IMR-90 (cell line): ENCODE results near the gene CUEDC2. TPM values are rescaled to one million over a fixed set of nuclear protein-coding genes. Genes with fewer than 3 reads are reported as not detected.

Experiments
- ATAC-seq: fragments of 200-7000 bp; cut with Tn5 transposase; 2 replicates; pipeline ENCODE4 v1.9.1; 2020; ENCODE audit warnings: low read depth, mild to moderate bottlenecking, moderate library complexity
- BruUV-seq: library from RNA; stranded (reverse); fragments of 400-500 nt; replicated peaks from 2 replicates; lab custom pipeline; 2021; lab: Mats Ljungman, UMichigan
- CTCF ChIA-PET: fragments of 300-600 bp; formaldehyde crosslinking; extraction: SDS; loops from one replicate; lab custom pipeline; 2021; ENCODE audit warnings: antibody characterized with exemption; lab: Yijun Ruan, JAX
- POLR2A ChIA-PET: fragments of 300-600 bp; sonication (Branson Sonifier 250); formaldehyde crosslinking; loops from one replicate; lab custom pipeline; 2022; ENCODE audit warnings: antibody characterized with exemption; ENCODE audit not compliant: unreplicated experiment; lab: Charles Lee
- DNase-seq: peaks from one replicate; pipeline ENCODE4 v3.0.0; 2013
- H2AFZ ChIP-seq: replicated peaks from 2 replicates; pipeline ENCODE3; 2013; ENCODE audit warnings: low read length, mild to moderate bottlenecking; ENCODE audit not compliant: poor library complexity
- H2AK5ac ChIP-seq: 2 replicates; pipeline ENCODE4 v1.6.1; 2013; ENCODE audit warnings: low read depth, low read length, inconsistent platforms
- H2AK9ac ChIP-seq: replicated peaks from 2 replicates; pipeline ENCODE3; 2013; ENCODE audit warnings: mild to moderate bottlenecking, low read depth, low read length, moderate library complexity; ENCODE audit not compliant: poor library complexity
- H2BK120ac ChIP-seq: 2 replicates; pipeline ENCODE4 v1.6.1; 2013; ENCODE audit warnings: low read depth, low read length, inconsistent platforms
- H2BK15ac ChIP-seq: 3 replicates; pipeline ENCODE4 v1.6.1; 2013; ENCODE audit warnings: low read depth, low read length, inconsistent platforms
- H2BK20ac ChIP-seq: 2 replicates; pipeline ENCODE4 v1.6.1; 2013; ENCODE audit warnings: low read depth, mild to moderate bottlenecking, inconsistent platforms, low read length, moderate library complexity
- H2BK5ac ChIP-seq: 2 replicates; pipeline ENCODE4 v1.6.1; 2013; ENCODE audit warnings: mild to moderate bottlenecking, low read depth, low read length, inconsistent platforms; ENCODE audit not compliant: poor library complexity, severe bottlenecking
- H3K14ac ChIP-seq: replicated peaks from 2 replicates; pipeline ENCODE4 v1.6.1; 2013; ENCODE audit warnings: low read depth, low read length, inconsistent platforms
- H3K18ac ChIP-seq: 2 replicates; pipeline ENCODE4 v1.6.1; 2013; ENCODE audit warnings: low read depth, low read length, control low read depth
- H3K23ac ChIP-seq: 2 replicates; pipeline ENCODE4 v1.6.1; 2013; ENCODE audit warnings: low read depth, low read length, inconsistent platforms
- H3K27ac ChIP-seq: 2 replicates; pipeline ENCODE4 v1.5.1; 2013; ENCODE audit warnings: mild to moderate bottlenecking, control low read depth, low read length; ENCODE audit not compliant: insufficient read depth
- H3K27me3 ChIP-seq: 2 replicates; pipeline ENCODE4 v1.6.1; 2013; ENCODE audit warnings: low read length; ENCODE audit not compliant: control insufficient read depth, insufficient read depth
- H3K36me3 ChIP-seq: 2 replicates; pipeline ENCODE4 v1.6.1; 2013; ENCODE audit warnings: low read length, mixed read lengths; ENCODE audit not compliant: control insufficient read depth, insufficient read depth
- H3K4ac ChIP-seq: 2 replicates; pipeline ENCODE4 v1.6.1; 2013; ENCODE audit warnings: low read depth, low read length, inconsistent platforms
- H3K4me1 ChIP-seq: 2 replicates; pipeline ENCODE4 v1.6.1; 2013; ENCODE audit warnings: low read length, mixed read lengths; ENCODE audit not compliant: control insufficient read depth, insufficient read depth
- H3K4me2 ChIP-seq: 2 replicates; pipeline ENCODE4 v1.6.1; 2013; ENCODE audit warnings: low read depth, mild to moderate bottlenecking, control low read depth, low read length, moderate library complexity
- H3K4me3 ChIP-seq: 2 replicates; pipeline ENCODE4 v1.5.1; 2013; ENCODE audit warnings: low read depth, mild to moderate bottlenecking, control low read depth, low read length, moderate library complexity; ENCODE audit not compliant: insufficient read depth
- H3K56ac ChIP-seq: 2 replicates; pipeline ENCODE4 v1.6.1; 2013; ENCODE audit warnings: low read length, inconsistent platforms; ENCODE audit not compliant: insufficient read depth; ENCODE audit errors: extremely low read depth
- H3K79me1 ChIP-seq, 2 experiments: 2 replicates each; pipeline ENCODE4 v1.6.1; 2013; ENCODE audit warnings: low read length in 2 of 2, inconsistent platforms in 1 of 2, low read depth in 1 of 2
- H3K9ac ChIP-seq: 2 replicates; pipeline ENCODE4 v1.6.1; 2013; ENCODE audit warnings: low read depth, low read length, control low read depth
- H3K9me1 ChIP-seq: 2 replicates; pipeline ENCODE4 v1.6.1; 2013; ENCODE audit warnings: low read length, inconsistent platforms; ENCODE audit not compliant: insufficient read depth
- H3K9me3 ChIP-seq: 2 replicates; pipeline ENCODE4 v1.6.1; 2013; ENCODE audit warnings: low read length; ENCODE audit not compliant: control insufficient read depth, insufficient read depth
- H4K20me1 ChIP-seq: 2 replicates; pipeline ENCODE4 v1.6.1; 2013; ENCODE audit warnings: low read length, inconsistent platforms; ENCODE audit not compliant: insufficient read depth
- H4K5ac ChIP-seq: 2 replicates; pipeline ENCODE4 v1.6.1; 2013; ENCODE audit warnings: mild to moderate bottlenecking, low read depth, low read length, control low read depth
- H4K8ac ChIP-seq, 2 experiments: 2 replicates each; pipeline ENCODE4 v1.6.1; 2013; ENCODE audit warnings: low read depth in 2 of 2, low read length in 2 of 2, control low read depth in 1 of 2, inconsistent platforms in 1 of 2
- H4K91ac ChIP-seq: 2 replicates; pipeline ENCODE4 v1.6.1; 2013; ENCODE audit warnings: low read depth, low read length, inconsistent platforms; ENCODE audit not compliant: insufficient read depth
- BHLHE40 ChIP-seq: fragments of 150-350 bp; IDR thresholded peaks from 2 replicates; pipeline ENCODE4 v1.6.1; 2016; ENCODE audit warnings: mild to moderate bottlenecking, low read depth, low read length
- MAZ ChIP-seq: IDR thresholded peaks from 2 replicates; pipeline ENCODE4 v1.6.1; 2012; ENCODE audit warnings: low read depth, mild to moderate bottlenecking, low read length, improper control_type of control experiment, moderate library complexity, borderline replicate concordance
- NFE2L2 ChIP-seq: fragments of 150-350 bp; IDR thresholded peaks from 2 replicates; pipeline ENCODE4 v1.6.1; 2016; ENCODE audit warnings: low read depth, mild to moderate bottlenecking, low read length
- POLR2A ChIP-seq: IDR thresholded peaks from 2 replicates; pipeline ENCODE4 v1.6.1; 2012; ENCODE audit warnings: mild to moderate bottlenecking, low read depth, low read length
- RFX5 ChIP-seq: IDR thresholded peaks from 2 replicates; pipeline ENCODE4 v1.8.0; 2012; ENCODE audit warnings: low read depth, mild to moderate bottlenecking, low read length, moderate library complexity
- USF2 ChIP-seq: fragments of 150-350 bp; IDR thresholded peaks from 2 replicates; pipeline ENCODE4 v1.6.1; 2017; ENCODE audit warnings: mild to moderate bottlenecking, antibody characterized with exemption, low read length, low read depth
- WGBS, 2 experiments: methylation state at CpG; one replicate each; pipeline versions ENCODE4 v1.1.5 to v1.1.7; 2013; ENCODE audit warnings: missing lambda C conversion rate in 2 of 2; ENCODE audit not compliant: insufficient read length in 1 of 2; ENCODE audit errors: extremely low coverage in 2 of 2; 5-methylcytosine and 5-hydroxymethylcytosine counted together
- dilution Hi-C: fragments of 300-500 bp; cut with HindIII; formaldehyde crosslinking; loops from one replicate; pipeline ENCODE4 v1.14.3; 2018; ENCODE audit warnings: low sequenced_read_pairs; ENCODE audit not compliant: unreplicated experiment
- in situ Hi-C: fragments of 300-500 bp; cut with MboI; formaldehyde crosslinking; loops from 3 replicates; pipeline ENCODE4 v1.14.3; 2019; ENCODE audit warnings: low sequenced_read_pairs, inconsistent platforms, mixed read lengths
- intact Hi-C: fragments of 100-400 bp; cut with micrococcal nuclease; formaldehyde crosslinking; loops from 2 replicates; pipeline ENCODE4 v1.10.0; 2022
- polyA plus RNA-seq, 3 experiments: library from polyadenylated mRNA; depleted of rRNA; stranded (reverse); fragments of >200 nt; gene quantifications; 2 replicates each; pipeline ENCODE4 v1.2.3, GENCODE V29; 2012; ENCODE audit warnings: low replicate concordance in 1 of 3
- total RNA-seq: library from RNA; depleted of rRNA; stranded (reverse); fragments of >200 nt; gene quantifications from 2 replicates; pipeline ENCODE4 v1.2.3, GENCODE V29; 2012

The CUEDC2 gene
- total and polyA plus RNA-seq, 2 of the 4 experiments (the other 2 are of a cell fraction) = 55.7 to 84.9 TPM

- Histone ChIP-seq H3K9me1 (no peaks in the 10 kb centered on the region), H3K4me3 (no peak overlapping the region), H2BK20ac (no peak overlapping the region), H2AK9ac (no peak overlapping the region), H4K91ac (no peak overlapping the region), H3K56ac (no peak overlapping the region), H3K4me2 (no peak overlapping the region), H2AFZ (no peak overlapping the region), H3K9me3 (no peaks in the 10 kb centered on the region), H3K4ac (no peak overlapping the region), H2BK120ac (no peak overlapping the region), H2BK5ac (no peak overlapping the region), H2BK15ac (no peak overlapping the region), H3K79me1 (no peaks in the 10 kb centered on the region; a peak in 1 of 4 replicates), H3K9ac (no peak overlapping the region), H4K8ac (no peak overlapping the region), H4K5ac (no peak overlapping the region), H3K36me3 (peaks cover 18% of the 10 kb centered on the region), H4K20me1 (peaks cover 6% of the 10 kb centered on the region; the same call in 1 of the 2 replicates), H3K4me1 (no peaks in the 10 kb centered on the region), H3K14ac (no peak overlapping the region), H2AK5ac (no peak overlapping the region), H3K27me3 (no peaks in the 10 kb centered on the region), H3K27ac (no peak overlapping the region), H3K23ac (no peak overlapping the region), H3K18ac (no peak overlapping the region)
- ATAC-seq (no peak; the same call in 1 of the 2 replicates), DNase-seq (no peak)
- CTCF ChIA-PET = interaction anchor here (0.6 kb wide), 1 partner anchor 96 kb away, joined by 3 read pairs; no protein-coding TSS in a partner anchor
- dilution Hi-C loops = no loop called here
- in situ Hi-C loops = loop anchor here (5.0 kb wide), 1 partner anchor 84 kb away; no protein-coding TSS in a partner anchor
- TF ChIP-seq USF2 (no peak), BHLHE40 (no peak), MAZ (no peak), NFE2L2 (no peak), POLR2A (no peak), RFX5 (no peak)
- intact Hi-C loops = no loop called here
- POLR2A ChIA-PET = no interaction called here
- 80% methylated on average over 1 of the region's 9 CpGs; no CpG with 5 or more reads in 1 of the 2 experiments for WGBS, 2 experiments
- BruUV-seq = no TSS peak
Observed at GRCh38 chr10:102476466-102477141, 44.2 kb upstream of the CUEDC2 start.
